Measurements from ENCODE around the gene PLEKHM2.
"Not testable (repeated sequence)": the region's sequence is repeated elsewhere in the genome, so short reads cannot be mapped to it uniquely, and the experiment has no call there.

The PLEKHM2 gene

DNA sequence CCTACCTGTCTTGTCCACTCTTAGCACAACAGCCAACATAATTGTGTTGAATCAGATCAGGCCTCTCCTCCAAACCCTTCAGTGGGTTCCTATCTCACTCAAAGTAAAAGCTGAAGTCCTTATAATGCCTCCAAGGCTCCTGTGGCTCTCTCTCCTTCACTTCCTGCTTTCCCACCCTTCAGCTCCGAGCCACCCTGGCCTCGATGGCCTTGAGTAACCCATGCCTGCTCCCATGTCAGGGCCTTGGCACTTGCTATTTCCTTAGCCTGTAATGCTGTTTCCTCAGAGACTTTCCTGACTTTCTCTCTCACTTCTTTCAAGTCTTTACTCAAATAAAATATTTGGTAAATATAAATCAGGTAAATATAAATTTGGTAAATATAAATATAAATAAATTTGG is 8.1 kb upstream of the PLEKHM2 start:
- no peak for DNase-seq (ENCODE audit: low spot score)

GRCh38 chr1:15676688-15677661 is 7.1 kb upstream of the PLEKHM2 start:
- no peak for DNase-seq (ENCODE audit: low spot score)

GRCh38 chr1:15678578-15678977 is 5.5 kb upstream of the PLEKHM2 start:
- DNase-seq (ENCODE audit: low spot score) = no peak

DNA sequence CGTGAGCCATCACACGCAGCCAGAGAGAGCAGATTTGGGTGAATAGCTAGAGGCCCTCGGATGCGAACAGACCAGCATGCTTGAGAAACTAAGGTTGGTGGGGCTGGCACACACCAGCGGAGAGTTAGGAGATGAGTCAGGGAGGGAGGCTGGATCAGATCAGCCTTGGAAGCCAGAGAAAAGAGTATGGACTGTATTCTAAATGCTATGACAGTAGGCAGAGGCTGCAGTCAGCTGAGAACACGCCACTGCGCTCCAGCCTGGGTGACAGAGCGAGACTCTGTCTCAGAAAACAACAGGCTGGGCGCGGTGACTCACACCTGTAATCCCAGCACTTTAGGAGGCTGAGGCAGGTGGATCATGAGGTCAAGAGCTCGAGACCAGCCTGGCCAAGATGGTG is 4.0 kb upstream of the PLEKHM2 start:
- DNase-seq (ENCODE audit: low spot score) = no peak

DNA sequence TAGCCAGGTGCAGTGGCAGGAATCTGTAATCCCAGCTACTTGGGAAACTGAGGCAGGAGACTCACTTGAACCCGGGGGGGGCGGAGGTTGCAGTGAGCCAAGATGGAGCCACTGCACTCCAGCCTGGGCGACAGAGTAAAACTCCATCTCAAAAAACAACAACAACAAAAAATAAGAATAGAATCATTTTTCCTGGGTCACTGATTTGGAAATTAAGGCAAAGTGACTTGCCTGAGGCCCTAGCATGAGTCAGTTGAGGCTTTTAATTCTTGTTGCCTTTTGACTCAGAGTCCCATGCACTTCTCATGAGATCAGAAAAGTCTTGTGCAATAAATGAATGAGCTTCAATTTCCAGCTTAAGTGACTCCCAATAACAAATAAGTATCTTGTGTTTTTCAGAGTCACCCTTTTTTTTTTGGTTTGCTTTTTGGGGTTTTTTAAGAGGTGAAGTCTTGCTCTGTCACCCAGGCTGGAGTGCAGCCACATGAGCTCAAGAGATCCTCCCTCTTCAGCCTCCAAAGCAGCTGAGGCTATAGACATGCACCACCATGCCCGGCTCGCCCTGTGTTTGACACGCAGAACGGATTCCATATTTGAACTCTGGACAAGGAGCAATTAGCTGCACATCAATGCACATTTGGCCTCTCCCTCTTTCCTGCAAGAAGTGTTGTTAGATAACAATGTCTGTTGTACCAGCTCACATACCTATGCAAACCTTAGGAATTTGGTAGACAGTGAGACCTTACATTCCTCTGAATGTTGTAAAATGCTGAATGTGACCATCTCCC is 3.4 kb upstream of the PLEKHM2 start:
- DNase-seq (ENCODE audit: low spot score) = no peak

DNA sequence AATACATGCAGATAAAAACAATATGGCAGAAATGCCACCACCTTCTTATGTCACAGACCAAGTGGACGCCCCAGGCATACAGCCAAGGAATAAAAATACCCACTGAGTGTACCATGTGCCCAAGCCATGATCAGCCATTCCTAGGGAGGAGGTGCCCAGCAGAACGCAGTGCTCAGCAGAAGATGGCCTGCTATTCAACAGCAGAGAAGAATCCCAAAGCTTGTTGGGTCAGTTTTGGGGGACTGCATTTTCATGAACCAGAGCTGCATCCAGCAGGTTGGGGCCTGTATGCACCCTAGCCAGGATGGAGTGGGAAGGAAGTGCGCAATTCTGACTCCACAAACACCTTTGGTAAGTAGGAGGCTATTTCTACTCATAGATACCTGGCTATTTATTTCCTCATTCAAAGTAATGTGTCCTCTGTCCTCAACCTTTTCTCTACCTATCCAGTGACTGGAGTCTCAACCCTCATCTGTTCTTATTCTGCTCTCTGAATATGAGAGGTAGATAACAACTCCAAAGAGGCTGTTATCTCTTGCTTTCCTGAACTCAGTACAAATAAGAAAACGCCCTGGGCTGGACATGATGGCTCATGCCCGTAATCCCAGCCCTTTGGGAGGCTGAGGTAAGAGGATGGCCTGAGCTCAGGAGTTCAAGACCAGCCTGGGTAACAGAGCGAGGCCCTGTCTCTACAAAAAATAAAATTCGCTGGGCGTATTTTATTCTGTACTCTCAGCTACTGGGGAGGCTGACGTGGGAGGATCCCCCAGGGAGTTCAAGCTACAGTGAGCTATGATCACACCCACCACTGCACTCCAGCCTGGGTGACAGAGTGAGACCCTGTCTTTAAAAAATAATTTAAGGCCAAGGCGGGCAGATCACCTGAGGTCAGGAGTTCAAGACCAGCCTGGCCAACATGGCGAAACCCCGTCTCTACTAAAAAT is 2.5 kb upstream of the PLEKHM2 start:
- no peak for DNase-seq (ENCODE audit: low spot score)

- no peak for DNase-seq (ENCODE audit: low spot score)
These were observed 1.2 kb upstream of the PLEKHM2 start for GRCh38 chr1:15682936-15683341.

- DNase-seq (ENCODE audit: low spot score) = no peak
These were observed 628 bp upstream of the PLEKHM2 start for GRCh38 chr1:15683345-15684039.

DNA sequence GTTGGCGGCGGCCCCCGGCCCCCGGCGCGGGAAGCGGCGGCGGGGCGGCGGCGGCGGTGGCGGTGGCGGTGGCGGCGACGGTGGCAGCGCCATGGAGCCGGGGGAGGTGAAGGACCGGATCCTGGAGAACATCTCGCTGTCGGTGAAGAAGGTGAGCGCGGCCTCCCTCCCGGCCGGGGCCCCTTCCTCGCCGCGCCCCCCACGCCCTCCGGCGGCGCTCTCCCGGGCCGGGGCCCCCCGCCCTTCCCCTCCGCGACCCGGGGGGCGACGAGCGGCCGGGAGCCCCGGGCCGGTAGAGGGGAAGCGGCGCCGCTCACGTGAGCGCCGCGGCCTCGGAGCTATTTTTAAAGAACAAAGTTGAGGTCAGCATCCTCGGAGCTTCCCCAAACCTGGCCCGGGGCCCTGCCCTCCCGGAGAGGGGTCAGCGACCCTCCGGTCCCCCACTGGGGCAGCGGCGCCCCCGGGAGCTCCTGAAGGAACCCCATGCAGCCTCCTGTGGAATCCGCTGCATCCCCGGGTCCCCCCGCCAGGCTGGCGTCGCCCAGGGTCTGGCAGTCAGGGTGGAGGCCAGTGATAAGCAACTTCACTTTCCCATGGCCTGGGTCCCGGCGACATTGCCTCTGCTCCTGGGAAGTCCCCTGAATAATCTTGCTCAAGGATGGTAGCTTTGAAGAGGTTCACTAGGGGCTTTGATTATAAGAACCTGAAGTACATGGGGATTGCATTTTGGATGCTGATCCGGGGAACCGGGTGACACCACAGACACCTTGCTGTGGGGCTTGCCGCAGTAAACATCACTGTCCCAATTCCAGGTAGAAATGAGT is 560 bp downstream of the PLEKHM2 start:
- peak; percentile 57 for DNase-seq (ENCODE audit: low spot score)

- no peak for DNase-seq (ENCODE audit: low spot score)
These were observed 1.7 kb downstream of the PLEKHM2 start for GRCh38 chr1:15685820-15686219.

- DNase-seq (ENCODE audit: low spot score) = no peak
These were observed 3.3 kb downstream of the PLEKHM2 start for GRCh38 chr1:15687446-15687845.

DNA sequence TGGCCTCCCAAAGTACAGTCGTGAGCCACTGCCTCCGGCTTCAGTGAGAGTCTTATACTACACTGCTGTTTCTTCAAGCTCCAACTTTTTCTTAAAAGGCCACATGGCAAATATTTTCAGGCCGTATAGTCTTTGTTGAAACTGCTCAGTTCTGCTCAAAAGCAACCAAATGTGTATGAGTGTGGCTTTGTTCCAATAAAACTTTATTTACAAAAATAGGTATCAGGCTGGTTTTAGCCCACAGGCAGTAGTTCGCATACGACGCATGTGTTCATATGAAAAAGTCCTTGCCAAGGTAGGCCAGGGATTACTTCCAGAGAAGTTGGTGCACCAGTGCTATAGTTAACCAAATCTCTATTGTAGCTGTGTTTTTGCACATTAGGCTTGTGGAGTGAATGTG is 6.2 kb downstream of the PLEKHM2 start:
- DNase-seq (ENCODE audit: low spot score) = no peak

DNA sequence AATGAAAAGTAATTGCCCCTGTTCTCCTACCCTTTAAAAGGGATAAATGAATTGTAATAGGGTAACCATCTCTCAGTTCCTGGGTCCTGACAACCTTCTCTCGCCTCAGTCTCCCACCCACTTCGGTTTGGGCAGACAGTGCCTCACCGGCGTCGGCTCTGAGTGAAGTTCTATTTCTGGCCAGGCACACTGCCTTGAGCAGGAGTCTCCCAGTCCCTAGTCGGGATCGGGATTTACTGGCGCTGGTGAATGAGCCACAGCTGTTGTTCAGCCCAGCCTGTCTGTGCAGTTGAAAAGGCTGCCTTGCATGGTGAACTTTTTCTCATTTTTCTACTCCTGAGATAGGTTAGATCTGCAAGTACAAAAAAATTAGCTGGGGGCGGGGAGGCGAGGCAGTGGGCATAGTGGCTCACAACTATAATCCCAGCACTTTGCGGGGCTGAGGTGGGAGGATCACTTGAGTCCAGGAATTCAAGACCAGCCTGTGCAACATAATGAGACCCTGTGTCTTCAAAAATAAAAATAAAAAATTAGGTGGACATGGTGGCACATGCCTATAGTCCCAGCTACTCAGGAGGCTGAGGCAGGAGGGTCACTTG is 7.4 kb downstream of the PLEKHM2 start:
- no peak for DNase-seq (ENCODE audit: low spot score)

DNA sequence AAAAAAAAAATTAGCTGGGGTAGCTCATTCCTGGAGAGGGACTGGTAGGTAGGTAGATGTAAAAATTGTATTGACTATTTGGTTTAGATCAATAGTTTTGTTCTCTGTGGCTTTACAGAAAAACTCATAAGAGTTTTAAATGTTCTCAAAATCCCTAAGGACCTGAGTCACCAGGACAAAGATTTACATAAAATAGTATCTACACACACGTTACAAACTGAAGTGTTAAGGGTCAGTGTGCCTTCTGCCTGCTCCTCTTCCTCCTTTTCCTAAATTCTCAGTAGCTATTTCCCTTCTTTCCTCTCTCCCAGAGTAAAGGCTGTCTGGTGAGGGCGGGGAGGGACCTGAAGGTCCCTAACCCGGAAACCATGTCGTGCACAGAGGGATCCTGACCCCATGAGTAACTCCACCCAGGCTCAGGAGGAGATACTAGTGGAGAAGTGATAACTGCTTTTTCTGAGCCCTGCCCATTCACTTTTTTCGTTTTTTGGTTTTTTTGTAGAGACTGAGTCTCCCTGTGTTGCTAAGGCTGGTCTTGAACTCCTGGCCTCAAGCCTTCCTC is 8.1 kb downstream of the PLEKHM2 start:
- no peak for DNase-seq (ENCODE audit: low spot score)

DNA sequence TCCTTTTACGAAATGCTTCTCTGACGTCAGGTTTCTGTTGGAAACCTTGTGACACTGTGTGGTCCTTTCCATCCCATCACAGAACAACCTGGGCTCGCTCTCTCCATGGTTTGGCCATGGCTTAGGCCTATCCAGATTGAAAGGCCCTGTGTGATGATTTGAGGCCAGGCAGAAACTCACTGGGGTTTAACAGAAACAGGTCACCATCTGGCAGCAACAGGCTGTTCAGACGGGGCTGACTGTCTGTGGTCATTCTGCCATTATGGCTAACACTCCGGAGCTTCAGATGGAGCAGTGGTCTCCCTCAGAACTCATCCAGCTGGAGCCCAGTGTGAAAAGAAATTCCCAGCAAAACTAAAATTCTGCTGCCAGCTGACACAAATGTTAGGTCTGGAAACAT is 9.3 kb downstream of the PLEKHM2 start:
- DNase-seq (ENCODE audit: low spot score) = no peak

DNA sequence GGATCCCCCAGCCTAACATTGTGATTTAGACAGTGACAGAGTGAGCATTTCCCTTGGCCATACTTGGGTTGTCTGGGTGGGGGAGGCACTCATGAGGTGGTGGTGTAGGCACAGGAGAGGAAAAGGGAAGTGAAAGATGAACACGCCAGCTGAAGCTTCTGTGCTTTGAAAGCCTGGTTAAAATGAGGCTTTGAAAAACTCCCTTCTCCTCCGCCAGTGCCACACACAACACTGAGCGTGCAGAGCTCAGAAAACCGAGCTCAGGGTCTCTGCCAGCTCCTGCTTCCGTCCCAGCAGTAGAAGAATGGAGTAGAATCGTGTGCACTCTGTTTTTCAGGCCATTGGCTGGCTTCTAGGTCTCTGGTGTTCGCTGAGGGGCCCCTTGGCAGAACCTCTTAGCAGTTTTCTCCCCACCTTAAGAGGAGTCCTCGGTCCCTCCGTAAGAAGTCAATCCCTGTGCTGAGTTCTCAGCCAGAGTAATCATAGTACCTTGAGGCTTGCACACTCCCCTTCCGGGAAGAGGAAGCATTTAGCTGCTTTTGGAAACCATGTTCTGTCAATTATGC is 12.9 kb downstream of the PLEKHM2 start:
- DNase-seq (ENCODE audit: low spot score) = peak; percentile 39

DNA sequence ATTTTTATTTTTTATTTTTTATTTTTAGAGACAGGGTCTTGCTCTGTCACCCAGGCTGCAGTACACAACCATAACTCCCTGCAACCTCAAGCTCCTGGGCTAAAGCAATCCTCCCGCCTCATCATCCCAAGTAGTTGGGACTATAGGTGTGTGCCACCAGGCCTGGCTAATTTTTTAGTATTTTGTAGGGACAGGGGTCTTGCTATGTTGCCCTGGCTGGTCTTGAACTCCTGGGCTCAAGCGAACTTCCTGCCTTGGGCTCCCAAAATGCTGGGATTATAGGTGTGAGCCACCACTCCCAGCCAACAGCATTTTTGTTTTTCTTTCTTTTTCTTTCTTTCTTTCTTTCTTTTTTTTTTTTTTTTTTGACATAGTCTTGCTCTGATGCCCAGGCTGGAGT is 14.1 kb downstream of the PLEKHM2 start:
- DNase-seq (ENCODE audit: low spot score) = no peak

- not testable (repeated sequence) for DNase-seq (ENCODE audit: low spot score)
These were observed 15.2 kb downstream of the PLEKHM2 start for GRCh38 chr1:15699321-15699720.

DNA sequence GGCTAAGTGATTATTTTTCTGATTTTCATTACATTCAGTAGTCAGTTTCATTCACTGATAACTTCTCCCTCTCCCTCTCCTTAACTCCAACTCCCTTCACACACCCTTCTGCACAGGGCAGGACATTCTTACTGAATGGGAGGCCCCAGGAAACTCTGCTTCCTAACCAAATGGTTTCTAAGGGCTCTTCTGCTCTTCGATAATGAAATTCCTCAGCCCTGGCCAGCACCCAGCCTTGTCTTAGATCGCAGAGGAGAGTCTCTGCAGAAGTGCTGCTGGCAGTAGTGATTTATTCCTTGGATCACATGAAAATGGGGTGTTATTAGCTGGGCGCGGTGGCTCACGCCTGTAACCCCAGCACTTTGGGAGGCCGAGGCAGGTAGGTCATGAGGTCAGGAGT is 16.4 kb downstream of the PLEKHM2 start:
- DNase-seq (ENCODE audit: low spot score) = no peak

Measured in CD4-positive, alpha-beta T cell treated with Interleukin-2 at 100 ng/mL for 4 hours (primary cell).